Activated CD8-positive, alpha-beta memory T cell treated with anti-CD3 and anti-CD28 coated beads, Interleukin-2, amount 50 U/mL, for 24 hours (primary cell): ENCODE results near the gene TEKTIP1.

ENCODE experiments used
- DNase-seq: peaks from one replicate; pipeline ENCODE4 v3.0.0-alpha.2; 2020; ENCODE audit errors: extremely low read depth

TEKTIP1 gene

DNA sequence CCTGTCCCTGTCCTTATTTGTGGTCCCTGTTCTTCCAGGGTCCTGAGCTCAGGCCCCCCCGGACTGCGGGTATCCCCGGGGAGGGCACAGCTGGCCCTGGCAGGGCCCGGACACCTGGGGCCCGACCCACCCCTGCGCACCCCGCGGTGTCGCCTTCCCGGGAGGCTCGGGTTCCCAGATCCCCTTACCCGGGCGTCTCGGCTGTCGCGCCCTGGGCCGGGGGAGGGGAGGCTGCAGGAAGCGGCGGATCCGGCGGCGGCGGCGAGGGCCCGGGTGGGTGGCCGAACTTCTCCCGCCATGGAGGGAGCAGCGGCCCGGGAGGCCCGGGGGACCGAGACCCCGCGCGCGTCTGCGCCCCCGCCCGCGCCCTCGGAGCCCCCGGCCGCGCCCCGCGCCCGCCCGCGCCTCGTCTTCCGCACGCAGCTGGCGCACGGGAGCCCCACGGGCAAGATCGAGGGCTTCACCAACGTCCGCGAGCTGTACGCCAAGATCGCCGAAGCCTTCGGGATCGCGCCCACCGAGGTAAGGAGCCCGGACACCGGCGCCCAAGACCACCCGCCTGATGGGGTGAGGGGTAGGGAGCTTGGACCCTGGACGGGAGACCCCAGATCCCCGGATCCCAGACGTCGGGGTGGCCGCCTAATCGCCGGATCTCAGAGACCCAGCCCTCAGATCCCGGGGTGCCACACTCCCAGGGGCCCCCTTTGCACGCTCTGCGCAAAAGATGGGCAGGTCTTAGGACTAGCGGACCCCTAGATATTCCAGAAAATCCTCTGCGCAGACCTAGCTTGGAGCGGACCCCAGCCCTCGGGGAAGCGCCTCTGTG, 46.5 kb downstream of the TEKTIP1 start, which contains the start of gene GIPC3:
Gene GIPC3 (plus strand): TSS at position 178 of the 826 bp plus-strand sequence. CDS start 120 bp downstream, at position 298.
- no peak for DNase-seq

DNA sequence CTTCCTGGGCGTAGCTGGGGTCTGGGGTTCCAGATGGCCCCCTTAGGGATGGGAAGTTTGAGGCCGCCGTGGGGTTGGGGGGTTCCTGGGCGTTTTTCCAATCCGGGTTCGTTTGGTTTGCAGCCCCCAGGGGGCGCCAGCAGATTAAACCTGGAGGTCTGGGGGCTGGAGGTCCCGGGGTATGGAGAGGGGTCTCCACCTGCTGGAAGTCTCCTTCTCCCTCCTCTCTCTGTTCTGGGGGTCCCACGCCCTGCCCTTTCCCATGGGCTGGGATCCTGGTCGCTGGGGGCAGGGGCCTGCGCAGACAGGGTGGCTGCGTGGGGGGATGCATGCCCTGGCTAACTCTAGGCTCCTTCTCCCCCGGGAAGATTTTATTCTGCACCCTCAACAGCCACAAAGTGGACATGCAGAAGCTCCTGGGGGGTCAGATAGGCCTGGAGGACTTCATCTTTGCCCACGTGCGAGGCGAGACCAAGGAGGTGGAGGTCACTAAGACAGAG, 47.2 kb downstream of the TEKTIP1 start:
- DNase-seq, result no peak

DNA sequence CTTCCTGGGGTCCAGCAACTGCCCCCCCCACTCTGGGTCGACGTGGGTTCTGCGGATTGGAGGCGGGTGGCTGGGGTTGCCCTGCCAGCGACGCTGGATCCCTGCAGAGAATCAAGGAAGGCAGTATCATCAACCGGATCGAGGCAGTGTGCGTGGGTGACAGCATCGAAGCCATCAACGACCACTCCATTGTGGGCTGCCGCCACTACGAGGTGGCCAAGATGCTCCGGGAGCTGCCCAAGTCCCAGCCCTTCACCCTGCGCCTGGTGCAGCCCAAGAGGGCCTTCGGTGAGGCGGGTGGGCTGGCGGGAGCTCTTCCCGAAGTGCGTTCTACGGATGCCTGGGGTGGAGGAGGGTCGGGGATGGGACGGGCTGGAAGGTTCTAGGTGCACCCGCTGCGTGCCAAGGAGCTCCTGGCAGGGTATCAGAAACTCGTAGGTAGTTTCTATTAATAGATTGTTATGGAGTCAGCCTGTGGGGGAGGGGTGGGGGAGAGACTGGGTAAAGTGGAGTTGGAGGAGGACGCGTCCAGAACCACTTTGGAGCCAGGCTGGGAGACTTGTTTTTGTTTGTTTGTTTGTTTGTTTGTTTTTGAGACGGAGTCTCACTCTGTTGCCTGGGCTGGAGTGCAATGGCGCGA, 47.9 kb downstream of the TEKTIP1 start:
- no peak for DNase-seq

DNA sequence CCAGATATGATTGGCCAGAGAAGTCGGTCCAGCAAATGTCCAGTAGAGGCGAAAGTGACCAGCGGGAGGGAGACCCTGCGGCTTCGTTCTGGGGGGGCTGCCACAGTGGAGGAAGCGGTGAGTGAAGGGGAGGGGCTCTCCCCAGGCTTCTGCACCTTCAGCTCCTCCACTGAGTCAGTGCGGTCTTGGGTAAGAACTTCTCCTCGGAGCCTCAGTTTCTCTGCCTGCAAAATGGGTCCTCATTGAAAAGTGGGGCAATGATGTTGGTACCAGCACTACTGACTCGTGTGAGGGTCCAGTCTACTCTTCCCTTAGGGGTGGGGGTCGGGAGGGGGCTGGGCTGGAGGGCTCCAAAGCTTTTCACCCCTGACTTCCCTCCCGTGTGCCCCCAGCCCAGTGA, 50.5 kb downstream of the TEKTIP1 start:
- no peak for DNase-seq

DNA sequence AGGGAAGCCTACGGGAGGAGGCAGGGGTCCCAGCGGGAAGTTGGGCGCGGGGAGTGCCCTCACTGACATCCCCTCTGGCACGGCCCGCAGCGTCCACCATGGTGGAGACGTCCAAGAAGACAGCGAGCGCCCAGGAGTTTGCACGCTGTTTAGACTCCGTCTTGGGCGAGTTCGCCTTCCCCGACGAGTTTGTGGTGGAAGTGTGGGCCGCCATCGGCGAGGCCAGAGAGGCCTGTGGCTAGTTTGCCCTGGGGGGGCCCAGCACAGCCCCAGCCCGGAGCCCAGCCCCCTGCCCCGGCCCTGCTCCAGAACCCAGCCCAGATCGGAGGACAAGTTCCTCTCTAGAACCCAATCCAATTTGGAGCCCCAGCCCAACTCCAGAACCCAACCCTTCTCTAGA, 51.0 kb downstream of the TEKTIP1 start:
- DNase-seq, result no peak

DNA sequence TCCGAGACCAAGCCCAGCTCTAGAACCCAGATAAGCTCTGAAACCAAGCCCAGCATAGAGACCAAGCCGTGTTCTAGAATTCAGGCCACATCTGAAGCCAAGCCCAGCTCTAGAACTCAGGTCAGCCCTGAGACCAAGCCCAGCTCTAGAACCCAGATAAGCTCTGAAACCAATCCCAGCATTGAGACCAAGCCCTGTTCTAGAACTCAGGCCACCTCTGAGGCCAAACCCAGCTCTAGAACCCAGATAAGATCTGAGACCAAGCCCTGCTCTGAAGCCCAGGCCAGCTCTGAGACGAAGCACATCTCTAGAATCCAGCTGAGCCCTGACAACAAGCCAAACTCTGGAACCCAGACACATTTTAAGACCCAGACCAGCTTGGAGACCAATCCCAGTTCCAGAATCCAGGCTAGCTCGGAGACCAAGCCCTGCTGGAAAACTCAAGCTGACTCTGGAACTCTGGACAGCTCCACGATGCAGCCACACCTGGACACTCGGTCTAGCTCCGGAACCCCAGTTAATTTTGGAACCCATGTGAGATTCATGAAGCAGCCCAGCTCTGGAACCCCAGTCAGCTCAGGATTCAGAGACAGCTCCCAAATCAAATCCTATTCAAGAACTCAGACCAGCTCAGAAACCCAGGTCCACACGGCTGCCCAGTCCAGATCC, 52.2 kb downstream of the TEKTIP1 start:
- DNase-seq, result no peak

DNA sequence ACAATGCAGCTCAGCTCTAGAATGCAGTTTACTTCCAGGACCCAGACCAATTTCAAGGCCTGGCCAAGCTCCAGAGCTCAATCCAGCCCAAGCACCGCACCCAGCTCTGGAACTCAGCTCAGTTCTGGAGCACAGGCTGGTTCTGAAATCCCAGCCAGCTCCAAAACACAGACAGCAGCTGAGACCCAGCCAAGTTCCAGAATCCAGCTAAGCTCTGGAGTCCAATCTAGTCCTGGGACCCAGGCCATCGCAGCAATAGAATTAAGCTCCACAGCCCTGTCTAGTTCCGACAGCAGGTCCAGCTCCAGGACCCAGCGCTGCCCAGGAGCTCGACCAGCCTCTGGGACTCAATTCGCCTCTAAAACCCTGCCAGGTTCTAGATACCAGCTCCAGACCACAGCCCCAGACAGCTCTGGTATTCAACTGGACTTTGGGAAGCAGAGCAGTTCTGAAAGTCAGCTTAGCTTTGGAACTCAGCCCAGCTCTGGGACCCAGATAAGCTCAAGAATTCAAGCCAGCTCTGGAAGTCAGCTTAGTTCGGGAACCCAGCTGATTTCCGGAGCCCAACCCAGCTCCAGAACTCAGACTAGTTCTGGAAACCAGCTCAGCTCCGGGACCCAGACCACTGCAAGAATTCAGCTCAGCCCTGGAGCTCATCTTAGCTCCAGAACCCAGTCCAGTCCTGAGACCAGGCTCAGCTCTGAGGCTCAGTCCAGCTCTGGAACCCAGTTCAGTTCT, 53.1 kb downstream of the TEKTIP1 start:
- DNase-seq, result no peak

DNA sequence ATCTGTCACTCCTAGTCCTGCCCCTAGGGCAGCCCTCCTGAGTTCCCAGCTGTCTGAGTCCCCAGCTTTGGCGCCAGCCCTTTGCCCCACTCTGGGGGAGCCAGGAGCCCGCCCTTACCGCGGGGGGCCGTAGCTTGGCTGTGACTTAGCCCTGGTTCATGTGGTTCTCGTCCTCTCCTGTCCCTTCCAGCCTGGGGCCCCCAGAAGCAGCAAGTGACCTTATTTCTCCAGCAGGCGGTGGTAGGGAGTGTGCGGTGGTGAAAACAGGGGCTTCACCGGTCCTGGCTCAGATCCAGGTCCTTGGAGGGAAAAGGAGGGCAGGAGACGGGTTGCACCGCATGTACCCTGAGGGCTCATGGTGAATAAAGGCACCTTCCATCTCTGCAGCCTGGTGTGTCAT, 54.2 kb downstream of the TEKTIP1 start:
- DNase-seq, result no peak
